HepG2 (cell line): Measurements from ENCODE around the gene VSIG10L. TPM values are rescaled to one million over a fixed set of nuclear protein-coding genes. Genes with fewer than 3 reads are reported as not detected.

ENCODE experiments used
- ADNP ChIP-seq: sonication (generic); formaldehyde crosslinking; IDR thresholded peaks from 2 replicates; pipeline ENCODE4 v1.4.0; 2020; ENCODE audit warnings: missing genetic modification reagents
- AKAP8 ChIP-seq: sonication (generic); formaldehyde crosslinking; IDR thresholded peaks from 2 replicates; pipeline ENCODE4 v1.5.1; 2020; ENCODE audit warnings: mild to moderate bottlenecking, missing genetic modification reagents
- DZIP1 ChIP-seq: sonication (generic); formaldehyde crosslinking; IDR thresholded peaks from 2 replicates; pipeline ENCODE4 v1.5.0; 2020; ENCODE audit warnings: mild to moderate bottlenecking, missing genetic modification reagents
- GABPA ChIP-seq, 2 experiments: IDR thresholded peaks; 2 replicates each; pipeline ENCODE4 v1.6.1; 2011 to 2016; ENCODE audit warnings: low read depth in 2 of 2, low read length in 1 of 2, missing biosample characterization in 1 of 2, missing genetic modification characterization in 1 of 2
- KLF13 ChIP-seq: sonication (generic); formaldehyde crosslinking; IDR thresholded peaks from 2 replicates; pipeline ENCODE4 v1.4.0; 2020; ENCODE audit warnings: mild to moderate bottlenecking, missing genetic modification reagents
- PAF1 ChIP-seq: IDR thresholded peaks from 2 replicates; pipeline ENCODE4 v1.6.1; 2016; ENCODE audit warnings: missing genetic modification reagents, missing compliant biosample characterization
- RNF219 ChIP-seq: sonication (generic); formaldehyde crosslinking; IDR thresholded peaks from 2 replicates; pipeline ENCODE4 v1.5.0; 2020; ENCODE audit warnings: mild to moderate bottlenecking, missing genetic modification reagents
- SATB2 ChIP-seq: sonication (generic); formaldehyde crosslinking; IDR thresholded peaks from 2 replicates; pipeline ENCODE4 v1.5.0; 2020; ENCODE audit warnings: missing genetic modification reagents
- ZBTB34 ChIP-seq: sonication (generic); formaldehyde crosslinking; IDR thresholded peaks from 2 replicates; pipeline ENCODE4 v1.8.0; 2022; ENCODE audit warnings: mild to moderate bottlenecking, missing genetic modification reagents
- ZNF451 ChIP-seq: sonication (generic); formaldehyde crosslinking; IDR thresholded peaks from 2 replicates; pipeline ENCODE4 v1.5.0; 2020; ENCODE audit warnings: mild to moderate bottlenecking, missing genetic modification reagents
- ZNF570 ChIP-seq: sonication (generic); formaldehyde crosslinking; IDR thresholded peaks from 2 replicates; pipeline ENCODE4 v1.4.0; 2020; ENCODE audit warnings: mild to moderate bottlenecking, missing genetic modification reagents, borderline replicate concordance
- ZNF83 ChIP-seq: sonication (generic); formaldehyde crosslinking; IDR thresholded peaks from 2 replicates; pipeline ENCODE4 v1.4.0; 2020; ENCODE audit warnings: missing genetic modification reagents, mild to moderate bottlenecking, borderline replicate concordance
- polyA plus RNA-seq, 8 experiments: library from polyadenylated mRNA; depleted of rRNA in 3 of 8; stranded (reverse) in 7 of 8; unstranded in 1 of 8; fragments of >200 nt; fragmentation: Illumina TruSeq in 4 of 8; extraction: Trizol in 4 of 8; gene quantifications; 2 replicates each; pipeline versions ENCODE4 v1.2.1 to v1.2.3, GENCODE V29; 2011 to 2016; ENCODE audit warnings: low read depth in 4 of 8, missing spikeins in 1 of 8, mixed read lengths in 1 of 8; ENCODE audit not compliant: insufficient read depth in 1 of 8
- total RNA-seq, 5 experiments: library from RNA; depleted of rRNA; stranded (reverse); fragments of >200 nt; fragmentation: Illumina TruSeq; extraction: Trizol; gene quantifications; 2 replicates each; pipeline ENCODE4 v1.2.3, GENCODE V29; 2016; ENCODE audit warnings: low read depth in 1 of 5
- TF ChIP-seq, protein P1 (sequence below): sonication (generic); formaldehyde crosslinking; IDR thresholded peaks from 2 replicates; pipeline ENCODE4 v1.4.0; 2020; ENCODE audit warnings: missing genetic modification reagents
- TF ChIP-seq, protein P2 (sequence below): fragments of 450-650 bp; IDR thresholded peaks from 2 replicates; pipeline ENCODE4 v1.6.1; 2017
- TF ChIP-seq, protein P3 (sequence below): sonication (generic); formaldehyde crosslinking; IDR thresholded peaks from 2 replicates; pipeline ENCODE4 v1.4.0; 2020; ENCODE audit warnings: missing genetic modification reagents, borderline replicate concordance

Gene VSIG10L
- total and polyA plus RNA-seq, 2 of the 13 experiments (the other 11 are each of a cell fraction or from before 2014, with no cell fraction given), result 2.7 to 8.5 TPM

DNA sequence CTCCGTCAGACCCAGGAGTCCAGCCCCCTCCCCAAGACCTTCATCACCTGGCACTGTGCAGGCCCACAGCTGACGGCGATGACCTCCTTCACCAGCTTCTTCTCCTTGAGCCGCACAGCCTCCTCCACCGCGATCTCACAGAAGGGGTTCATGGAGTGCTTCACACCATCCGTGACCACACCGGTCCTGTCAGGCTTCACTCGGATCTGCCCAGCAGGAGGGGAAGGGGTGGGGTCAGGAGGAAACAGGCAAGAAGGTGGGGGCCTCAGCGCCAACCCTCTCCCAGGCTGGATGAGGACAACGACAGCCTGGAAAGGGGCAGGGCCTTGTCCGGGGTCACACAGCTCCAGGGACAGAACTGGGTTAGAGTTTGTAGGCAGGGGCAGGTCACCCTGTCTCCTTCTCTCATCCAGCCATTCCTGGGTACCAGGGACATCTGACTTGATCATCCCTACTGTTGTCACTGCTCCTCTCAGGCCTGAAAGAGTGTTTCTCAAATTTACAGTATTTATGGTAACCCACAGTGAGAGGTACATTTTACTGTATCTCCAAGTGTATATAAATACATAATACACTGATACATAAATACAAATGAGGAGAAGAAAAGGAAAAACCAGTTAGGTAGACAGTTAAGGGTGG is 12.3 kb upstream of the VSIG10L start (continued):
- TF ChIP-seq ZNF451 (CRISPR knock-in tag) (0 out of 2 replicates have a peak, but pooled peaks have one; percentile 34), RNF219 (CRISPR knock-in tag) (no peak), ZNF83 (no peak), AKAP8 (no peak), ADNP (no peak), ZNF570 (CRISPR knock-in tag) (no peak), SATB2 (CRISPR knock-in tag) (no peak), PAF1 (CRISPR knock-in tag) (no peak), KLF13 (CRISPR knock-in tag) (no peak), DZIP1 (no peak), GABPA (IDR thresholded peaks at IDR 0.05; ENCODE audit: low read depth, low read length) (no peak), GABPA (CRISPR knock-in tag; IDR thresholded peaks at IDR 0.05; ENCODE audit: low read depth) (peak; percentile 28; the same call in 1 of the 2 replicates), ZBTB34 (CRISPR knock-in tag) (peak; percentile 59; the same call in 1 of the 2 replicates)
- TF ChIP-seq, protein P1, sequence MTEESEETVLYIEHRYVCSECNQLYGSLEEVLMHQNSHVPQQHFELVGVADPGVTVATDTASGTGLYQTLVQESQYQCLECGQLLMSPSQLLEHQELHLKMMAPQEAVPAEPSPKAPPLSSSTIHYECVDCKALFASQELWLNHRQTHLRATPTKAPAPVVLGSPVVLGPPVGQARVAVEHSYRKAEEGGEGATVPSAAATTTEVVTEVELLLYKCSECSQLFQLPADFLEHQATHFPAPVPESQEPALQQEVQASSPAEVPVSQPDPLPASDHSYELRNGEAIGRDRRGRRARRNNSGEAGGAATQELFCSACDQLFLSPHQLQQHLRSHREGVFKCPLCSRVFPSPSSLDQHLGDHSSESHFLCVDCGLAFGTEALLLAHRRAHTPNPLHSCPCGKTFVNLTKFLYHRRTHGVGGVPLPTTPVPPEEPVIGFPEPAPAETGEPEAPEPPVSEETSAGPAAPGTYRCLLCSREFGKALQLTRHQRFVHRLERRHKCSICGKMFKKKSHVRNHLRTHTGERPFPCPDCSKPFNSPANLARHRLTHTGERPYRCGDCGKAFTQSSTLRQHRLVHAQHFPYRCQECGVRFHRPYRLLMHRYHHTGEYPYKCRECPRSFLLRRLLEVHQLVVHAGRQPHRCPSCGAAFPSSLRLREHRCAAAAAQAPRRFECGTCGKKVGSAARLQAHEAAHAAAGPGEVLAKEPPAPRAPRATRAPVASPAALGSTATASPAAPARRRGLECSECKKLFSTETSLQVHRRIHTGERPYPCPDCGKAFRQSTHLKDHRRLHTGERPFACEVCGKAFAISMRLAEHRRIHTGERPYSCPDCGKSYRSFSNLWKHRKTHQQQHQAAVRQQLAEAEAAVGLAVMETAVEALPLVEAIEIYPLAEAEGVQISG (CRISPR knock-in tag), result peak; percentile 29; the same call in 1 of the 2 replicates
- TF ChIP-seq, protein P2, sequence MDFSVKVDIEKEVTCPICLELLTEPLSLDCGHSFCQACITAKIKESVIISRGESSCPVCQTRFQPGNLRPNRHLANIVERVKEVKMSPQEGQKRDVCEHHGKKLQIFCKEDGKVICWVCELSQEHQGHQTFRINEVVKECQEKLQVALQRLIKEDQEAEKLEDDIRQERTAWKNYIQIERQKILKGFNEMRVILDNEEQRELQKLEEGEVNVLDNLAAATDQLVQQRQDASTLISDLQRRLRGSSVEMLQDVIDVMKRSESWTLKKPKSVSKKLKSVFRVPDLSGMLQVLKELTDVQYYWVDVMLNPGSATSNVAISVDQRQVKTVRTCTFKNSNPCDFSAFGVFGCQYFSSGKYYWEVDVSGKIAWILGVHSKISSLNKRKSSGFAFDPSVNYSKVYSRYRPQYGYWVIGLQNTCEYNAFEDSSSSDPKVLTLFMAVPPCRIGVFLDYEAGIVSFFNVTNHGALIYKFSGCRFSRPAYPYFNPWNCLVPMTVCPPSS, result no peak
- TF ChIP-seq, protein P3, sequence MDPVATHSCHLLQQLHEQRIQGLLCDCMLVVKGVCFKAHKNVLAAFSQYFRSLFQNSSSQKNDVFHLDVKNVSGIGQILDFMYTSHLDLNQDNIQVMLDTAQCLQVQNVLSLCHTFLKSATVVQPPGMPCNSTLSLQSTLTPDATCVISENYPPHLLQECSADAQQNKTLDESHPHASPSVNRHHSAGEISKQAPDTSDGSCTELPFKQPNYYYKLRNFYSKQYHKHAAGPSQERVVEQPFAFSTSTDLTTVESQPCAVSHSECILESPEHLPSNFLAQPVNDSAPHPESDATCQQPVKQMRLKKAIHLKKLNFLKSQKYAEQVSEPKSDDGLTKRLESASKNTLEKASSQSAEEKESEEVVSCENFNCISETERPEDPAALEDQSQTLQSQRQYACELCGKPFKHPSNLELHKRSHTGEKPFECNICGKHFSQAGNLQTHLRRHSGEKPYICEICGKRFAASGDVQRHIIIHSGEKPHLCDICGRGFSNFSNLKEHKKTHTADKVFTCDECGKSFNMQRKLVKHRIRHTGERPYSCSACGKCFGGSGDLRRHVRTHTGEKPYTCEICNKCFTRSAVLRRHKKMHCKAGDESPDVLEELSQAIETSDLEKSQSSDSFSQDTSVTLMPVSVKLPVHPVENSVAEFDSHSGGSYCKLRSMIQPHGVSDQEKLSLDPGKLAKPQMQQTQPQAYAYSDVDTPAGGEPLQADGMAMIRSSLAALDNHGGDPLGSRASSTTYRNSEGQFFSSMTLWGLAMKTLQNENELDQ (CRISPR knock-in tag), result no peak
